Sigmoid colon (tissue), 7 donors: ENCODE measurements around the gene TXNDC2. TPM values are rescaled to one million over a fixed set of nuclear protein-coding genes. Genes with fewer than 3 reads are reported as not detected.

Experiments
- DNase-seq: peaks from one replicate; pipeline ENCODE4 v3.0.0-alpha.2; 2019
- H3K27ac ChIP-seq, 4 donors: fragments of 200-600 bp; sonication (generic); one replicate each; pipeline ENCODE4 v1.5.1; 2016 to 2019; ENCODE audit warnings: mild to moderate bottlenecking in 1 of 4
- H3K27me3 ChIP-seq, 3 donors: fragments of 200-600 bp; sonication (generic); one replicate each; pipeline ENCODE4 v1.5.1; 2019; ENCODE audit warnings: mild to moderate bottlenecking in 1 of 3
- H3K36me3 ChIP-seq, 4 donors: fragments of 200-600 bp; sonication (generic); one replicate each; pipeline ENCODE4 v1.5.1; 2016 to 2019
- H3K4me1 ChIP-seq, 4 donors: fragments of 200-600 bp; sonication (generic); one replicate each; pipeline ENCODE4 v1.5.1; 2017 to 2019
- H3K4me3 ChIP-seq, 4 donors: fragments of 200-600 bp; sonication (generic); one replicate each; pipeline ENCODE4 v1.5.1; 2017 to 2019; ENCODE audit warnings: mild to moderate bottlenecking in 2 of 4, moderate library complexity in 1 of 4
- H3K9me3 ChIP-seq, 4 donors: fragments of 200-600 bp in 3 of 4; sonication (generic) in 3 of 4; one replicate each; pipeline versions ENCODE4 v1.5.1 to v1.6.1; 2013 to 2019
- CTCF ChIP-seq, 4 experiments: fragments of 450-650 bp in 3 of 4; fragments of 200-600 bp in 1 of 4; IDR thresholded peaks; one replicate each; pipeline ENCODE4 v1.5.1; 2016 to 2019; ENCODE audit warnings: antibody characterized with exemption in 4 of 4, mild to moderate bottlenecking in 3 of 4, moderate library complexity in 2 of 4
- EP300 ChIP-seq, 4 donors: sonication (generic); formaldehyde crosslinking; IDR thresholded peaks; one replicate each; pipeline ENCODE4 v1.6.1; 2017; ENCODE audit warnings: antibody characterized with exemption in 4 of 4
- POLR2A ChIP-seq, 2 donors: fragments of 450-650 bp; IDR thresholded peaks; one replicate each; pipeline ENCODE4 v1.6.1; 2016; ENCODE audit warnings: antibody characterized with exemption in 2 of 2, mild to moderate bottlenecking in 2 of 2, moderate library complexity in 2 of 2
- POLR2AphosphoS5 ChIP-seq, 4 donors: sonication (generic); formaldehyde crosslinking; IDR thresholded peaks; one replicate each; pipeline ENCODE4 v1.6.1; 2017; ENCODE audit warnings: antibody characterized with exemption in 4 of 4
- WGBS, 2 donors: extraction: QIAGEN DNeasy Blood & Tissue Kit; methylation state at CpG; one replicate each; pipeline ENCODE4 v1.1.7; 2013; 5-methylcytosine and 5-hydroxymethylcytosine counted together
- intact Hi-C: fragments of 100-400 bp; cut with DNase I; formaldehyde crosslinking; loops from one replicate; pipeline ENCODE4 v1.15.1; 2023
- polyA plus RNA-seq, 3 donors: library from polyadenylated mRNA; stranded (reverse); fragments of 200-250 nt; gene quantifications; one replicate each; pipeline ENCODE4 v1.2.3, GENCODE V29; 2013
- total RNA-seq, 4 donors: library from RNA; depleted of rRNA; stranded (reverse); fragments of >200 nt; gene quantifications; one replicate each; pipeline ENCODE4 v1.1.0, GENCODE V29; 2016
- donor health status: healthy with polysubstance abuse.
- donor health status: Bipolar disorder and iron deficiency.
- donor health status: healthy.

Gene TXNDC2
- total and polyA plus RNA-seq, 7 donors = 0.04 TPM; not detected in 6

- TF ChIP-seq POLR2A (IDR thresholded peaks at IDR 0.05) (no peak), POLR2AphosphoS5 (IDR thresholded peaks at IDR 0.05) (no peak), EP300 (IDR thresholded peaks at IDR 0.05) (no peak), CTCF (IDR thresholded peaks at IDR 0.05) (no peak)
- peaks cover 0 to 25% (median 5%) of the 10 kb centered on the region in 4 donors for H3K36me3 ChIP-seq
- no peaks in the 10 kb centered on the region for H3K4me1 ChIP-seq
- H3K4me3 ChIP-seq = no peak overlapping the region
- 62% methylated on average over 3 of the region's 3 CpGs for WGBS, 2 donors
- peaks cover 0 to 3% (median 0%) of the 10 kb centered on the region in 4 donors for H3K9me3 ChIP-seq
- H3K27ac ChIP-seq = no peak overlapping the region
- intact Hi-C loops = no loop called here
- no peak for DNase-seq
- H3K27me3 ChIP-seq = no peaks in the 10 kb centered on the region
These were observed 23.1 kb upstream of the TXNDC2 start for GRCh38 chr18:9862686-9863085.

GRCh38 chr18:9863282-9863681 lies 22.5 kb upstream of the TXNDC2 start:
- H3K4me3 ChIP-seq = no peak overlapping the region
- TF ChIP-seq CTCF (IDR thresholded peaks at IDR 0.05) (no peak), POLR2AphosphoS5 (IDR thresholded peaks at IDR 0.05) (no peak), POLR2A (IDR thresholded peaks at IDR 0.05) (no peak), EP300 (IDR thresholded peaks at IDR 0.05) (no peak)
- whole genome bisulfite sequencing, 2 donors = 49 to 90% methylated on average over 2 of the region's 2 CpGs
- intact Hi-C loops = no loop called here
- no peak overlapping the region for H3K27ac ChIP-seq
- peaks cover 0 to 3% (median 0%) of the 10 kb centered on the region in 4 donors for H3K9me3 ChIP-seq
- DNase-seq = no peak
- H3K36me3 ChIP-seq = peaks cover 0 to 25% (median 5%) of the 10 kb centered on the region in 4 donors
- H3K4me1 ChIP-seq = no peaks in the 10 kb centered on the region
- H3K27me3 ChIP-seq = no peaks in the 10 kb centered on the region

GRCh38 chr18:9865764-9866490 lies 19.8 kb upstream of the TXNDC2 start:
- peaks cover 0 to 3% (median 0%) of the 10 kb centered on the region in 4 donors for H3K9me3 ChIP-seq
- TF ChIP-seq POLR2A (IDR thresholded peaks at IDR 0.05) = no peak
- TF ChIP-seq CTCF (IDR thresholded peaks at IDR 0.05) = no peak
- no peak for TF ChIP-seq POLR2AphosphoS5 (IDR thresholded peaks at IDR 0.05)
- TF ChIP-seq EP300 (IDR thresholded peaks at IDR 0.05) = no peak

GRCh38 chr18:9866627-9867026 lies 19.1 kb upstream of the TXNDC2 start:
- intact Hi-C loops = no loop called here
- no peak for DNase-seq
- WGBS, 2 donors = 91 to 96% methylated on average over 3 of the region's 3 CpGs
- H3K4me3 ChIP-seq = no peak overlapping the region
- TF ChIP-seq POLR2AphosphoS5 (IDR thresholded peaks at IDR 0.05) = no peak
- no peak for TF ChIP-seq POLR2A (IDR thresholded peaks at IDR 0.05)
- TF ChIP-seq EP300 (IDR thresholded peaks at IDR 0.05) = no peak
- TF ChIP-seq CTCF (IDR thresholded peaks at IDR 0.05) = no peak
- peaks cover 0 to 3% (median 0%) of the 10 kb centered on the region in 4 donors for H3K9me3 ChIP-seq
- H3K4me1 ChIP-seq = peaks cover 0 to 20% (median 9%) of the 10 kb centered on the region in 4 donors
- H3K27me3 ChIP-seq = no peaks in the 10 kb centered on the region
- peaks cover 0 to 9% (median 3%) of the 10 kb centered on the region in 4 donors for H3K36me3 ChIP-seq
- H3K27ac ChIP-seq = no peak overlapping the region

More at GRCh38 chr18:9865764-9866490, 19.8 kb upstream of the TXNDC2 start:
- H3K36me3 ChIP-seq = peaks cover 0 to 9% (median 4%) of the 10 kb centered on the region in 4 donors
- DNase-seq = no peak
- H3K4me3 ChIP-seq = no peak overlapping the region
- WGBS, 2 donors = 94 to 96% methylated on average over 7 of the region's 7 CpGs
- intact Hi-C loops = no loop called here
- H3K27ac ChIP-seq = no peak overlapping the region
- no peaks in the 10 kb centered on the region for H3K27me3 ChIP-seq
- peaks cover 0 to 20% (median 9%) of the 10 kb centered on the region in 4 donors for H3K4me1 ChIP-seq
